CMK (cell line): ENCODE results near the gene DDX39B.
"Not testable (repeated sequence)": the region's sequence is repeated elsewhere in the genome, so short reads cannot be mapped to it uniquely, and the experiment has no call there.

Experiments used
- DNase-seq: peaks from one replicate; pipeline ENCODE4 v3.0.0-alpha.2; 2010; ENCODE audit warnings: low read depth

Gene DDX39B

GRCh38 chr6:31541658-31542521 lies at the start of gene DDX39B:
TSS of gene DDX39B (minus strand) at chr6:31542003. CDS start at chr6:31540532, 1,471 bp downstream.
- DNase-seq, result peak; percentile 96

GRCh38 chr6:31590691-31591090 lies 48.9 kb upstream of the DDX39B start:
- not testable (repeated sequence) for DNase-seq

GRCh38 chr6:31588871-31589650 lies 47.3 kb upstream of the DDX39B start:
- DNase-seq, result no peak

- DNase-seq, result peak; percentile 63
Measured at GRCh38 chr6:31587791-31588777, 46.3 kb upstream of the DDX39B start.

GRCh38 chr6:31586599-31587281 lies 44.9 kb upstream of the DDX39B start:
- DNase-seq, result peak; percentile 97

- DNase-seq, result peak; percentile 84
Measured at GRCh38 chr6:31586008-31586407, 44.2 kb upstream of the DDX39B start, which contains the start of gene LST1. TSS of gene LST1 (plus strand) at chr6:31586277. CDS start at chr6:31587300, 1,023 bp downstream.

- DNase-seq, result peak; percentile 63
Measured at GRCh38 chr6:31585491-31585890, 43.7 kb upstream of the DDX39B start.

- DNase-seq, result no peak
Measured at GRCh38 chr6:31582230-31582643, 40.4 kb upstream of the DDX39B start, which contains the start of gene LTB. TSS of gene LTB (minus strand) at chr6:31582424. CDS start at chr6:31582417, 7 bp downstream.

GRCh38 chr6:31581434-31582229 lies 39.8 kb upstream of the DDX39B start:
- DNase-seq, result no peak

- DNase-seq, result peak; percentile 90
Measured at GRCh38 chr6:31580807-31581433, 39.1 kb upstream of the DDX39B start.

- no peak for DNase-seq
Measured at GRCh38 chr6:31580438-31580740, 38.6 kb upstream of the DDX39B start.

- DNase-seq, result no peak
Measured at GRCh38 chr6:31579546-31580437, 38.0 kb upstream of the DDX39B start.

GRCh38 chr6:31579119-31579505 lies 37.3 kb upstream of the DDX39B start:
- DNase-seq, result no peak

- DNase-seq, result no peak
Measured at GRCh38 chr6:31578184-31579118, 36.6 kb upstream of the DDX39B start.

GRCh38 chr6:31577579-31577966 lies 35.8 kb upstream of the DDX39B start:
- no peak for DNase-seq

GRCh38 chr6:31576897-31577578 lies 35.2 kb upstream of the DDX39B start:
- DNase-seq, result no peak
